NCI-H1048 (cell line): ENCODE measurements around the gene TEX14.
A peak's percentile ranks its signal among the peaks of the same experiment; 100 is the strongest.
"Not testable (repeated sequence)": the region's sequence is repeated elsewhere in the genome, so short reads cannot be mapped to it uniquely, and the experiment has no call there.

Experiments used
- DNase-seq: peaks from one replicate; lab custom pipeline; 2025; lab: John Stamatoyannopoulos, UW

TEX14 gene

GRCh38 chr17:58691701-58692238, at the start of gene TEX14:
Gene TEX14, minus strand, starts transcription at chr17:58692045. Its CDS starts 40,044 bp downstream, at chr17:58652001.
- no peak for DNase-seq

- no peak for DNase-seq
Measured at GRCh38 chr17:58741121-58741625, 49.3 kb upstream of the TEX14 start.

GRCh38 chr17:58734811-58735210, 43.0 kb upstream of the TEX14 start:
- DNase-seq = no peak

GRCh38 chr17:58734040-58734439, 42.2 kb upstream of the TEX14 start:
- no peak for DNase-seq

GRCh38 chr17:58730937-58731336, 39.1 kb upstream of the TEX14 start:
- no peak for DNase-seq

GRCh38 chr17:58728798-58729197, 37.0 kb upstream of the TEX14 start:
- no peak for DNase-seq

GRCh38 chr17:58722696-58723095, 30.9 kb upstream of the TEX14 start:
- DNase-seq = no peak

GRCh38 chr17:58722274-58722673, 30.4 kb upstream of the TEX14 start:
- DNase-seq = no peak

GRCh38 chr17:58710948-58711552, 19.2 kb upstream of the TEX14 start:
- no peak for DNase-seq

- DNase-seq = no peak
Measured at GRCh38 chr17:58706351-58707140, 14.7 kb upstream of the TEX14 start.

- no peak for DNase-seq
Measured at GRCh38 chr17:58703916-58704286, 12.1 kb upstream of the TEX14 start.

- no peak for DNase-seq
Measured at GRCh38 chr17:58703137-58703915, 11.5 kb upstream of the TEX14 start.

GRCh38 chr17:58702708-58703107, 10.9 kb upstream of the TEX14 start:
- DNase-seq = no peak

GRCh38 chr17:58702045-58702476, 10.2 kb upstream of the TEX14 start:
- DNase-seq = no peak

GRCh38 chr17:58699771-58700170, 7.9 kb upstream of the TEX14 start:
- no peak for DNase-seq

- DNase-seq = no peak
Measured at GRCh38 chr17:58694826-58695225, 3.0 kb upstream of the TEX14 start.

- no peak for DNase-seq
Measured at GRCh38 chr17:58694302-58694701, 2.5 kb upstream of the TEX14 start.

- DNase-seq = no peak
Measured at GRCh38 chr17:58693751-58694150, 1.9 kb upstream of the TEX14 start.

- DNase-seq = no peak
Measured at GRCh38 chr17:58693208-58693607, 1.4 kb upstream of the TEX14 start.

- peak; percentile 85 for DNase-seq
Measured at GRCh38 chr17:58692239-58693055, 602 bp upstream of the TEX14 start, which contains the start of gene RAD51C. Gene RAD51C, plus strand, starts transcription at chr17:58692602. Its CDS starts 42 bp downstream, at chr17:58692644.

GRCh38 chr17:58690033-58690432, 1.8 kb downstream of the TEX14 start:
- not testable (repeated sequence) for DNase-seq
